ENCODE results near the gene PSME3IP1.

Gene PSME3IP1

DNA sequence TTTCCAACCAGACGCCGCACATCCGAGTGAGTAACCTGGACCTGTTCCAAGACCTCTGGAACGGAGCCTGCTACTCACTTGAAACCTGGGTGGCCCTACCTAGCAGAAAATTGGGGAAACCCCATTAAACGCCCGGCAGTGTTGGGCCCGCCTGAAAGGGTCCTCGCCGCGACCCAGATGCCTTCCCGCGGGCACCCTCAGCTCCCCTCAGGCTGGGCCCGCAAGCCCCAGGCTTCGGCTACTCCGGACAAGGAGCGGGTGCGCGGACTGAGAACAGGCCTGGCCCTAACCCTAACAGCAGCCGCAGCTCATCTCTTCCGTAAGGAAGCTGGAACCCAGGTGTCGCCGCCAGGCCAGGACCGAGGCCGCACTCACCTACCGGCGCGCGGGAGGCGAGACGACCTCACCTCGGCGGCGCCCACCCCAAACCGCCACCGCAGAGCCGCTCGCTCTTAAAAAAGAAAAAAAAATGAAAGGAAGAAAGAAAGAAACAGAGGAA is 344 bp downstream of the PSME3IP1 start:
- TF ChIP-seq FOXP2 (optimal IDR thresholded peaks at IDR 0.05; ENCODE audit: control extremely low read depth, extremely low read length, insufficient read depth) (no peak), EZH2 (IDR thresholded peaks at IDR 0.05) (no peak), POLR2AphosphoS5 (IDR thresholded peaks at IDR 0.05; ENCODE audit: borderline replicate concordance, low read depth, low read length) (no peak)
- Histone ChIP-seq H3K9me3 (ENCODE audit: low read depth, low read length) (no peaks in the 10 kb centered on the region), H3K36me3 (ENCODE audit: insufficient read depth, low read length) (no peaks in the 10 kb centered on the region), H3K4me3 (peak overlapping the region; percentile 85), H3K9ac (ENCODE audit: insufficient read length) (peak overlapping the region; percentile 92), H3K27ac (peak overlapping the region; percentile 26; the same call in 1 of the 2 replicates)
- DNase-seq (ENCODE audit: low read depth, low spot score), result no peak

- Histone ChIP-seq H3K36me3 (ENCODE audit: insufficient read depth, low read length) (no peaks in the 10 kb centered on the region), H3K9me3 (ENCODE audit: low read depth, low read length) (no peaks in the 10 kb centered on the region), H3K27ac (no peak overlapping the region), H3K4me3 (peak overlapping the region; percentile 85), H3K9ac (ENCODE audit: insufficient read length) (peak overlapping the region; percentile 92)
- DNase-seq (ENCODE audit: low read depth, low spot score), result no peak
- TF ChIP-seq POLR2AphosphoS5 (IDR thresholded peaks at IDR 0.05; ENCODE audit: borderline replicate concordance, low read depth, low read length) (no peak), EZH2 (IDR thresholded peaks at IDR 0.05) (no peak), FOXP2 (optimal IDR thresholded peaks at IDR 0.05; ENCODE audit: control extremely low read depth, extremely low read length, insufficient read depth) (no peak)
These were observed 873 bp downstream of the PSME3IP1 start for GRCh38 chr16:57184887-57185445.

- DNase-seq (ENCODE audit: low read depth, low spot score), result no peak
- Histone ChIP-seq H3K9ac (ENCODE audit: insufficient read length) (no peak overlapping the region), H3K9me3 (ENCODE audit: low read depth, low read length) (no peaks in the 10 kb centered on the region), H3K27ac (no peak overlapping the region), H3K4me3 (peak overlapping the region; percentile 85; the same call in 1 of the 2 replicates), H3K36me3 (ENCODE audit: insufficient read depth, low read length) (no peaks in the 10 kb centered on the region)
- TF ChIP-seq POLR2AphosphoS5 (IDR thresholded peaks at IDR 0.05; ENCODE audit: borderline replicate concordance, low read depth, low read length) (no peak), EZH2 (IDR thresholded peaks at IDR 0.05) (no peak), FOXP2 (optimal IDR thresholded peaks at IDR 0.05; ENCODE audit: control extremely low read depth, extremely low read length, insufficient read depth) (no peak)
These were observed 1.7 kb downstream of the PSME3IP1 start for GRCh38 chr16:57184113-57184512.

DNA sequence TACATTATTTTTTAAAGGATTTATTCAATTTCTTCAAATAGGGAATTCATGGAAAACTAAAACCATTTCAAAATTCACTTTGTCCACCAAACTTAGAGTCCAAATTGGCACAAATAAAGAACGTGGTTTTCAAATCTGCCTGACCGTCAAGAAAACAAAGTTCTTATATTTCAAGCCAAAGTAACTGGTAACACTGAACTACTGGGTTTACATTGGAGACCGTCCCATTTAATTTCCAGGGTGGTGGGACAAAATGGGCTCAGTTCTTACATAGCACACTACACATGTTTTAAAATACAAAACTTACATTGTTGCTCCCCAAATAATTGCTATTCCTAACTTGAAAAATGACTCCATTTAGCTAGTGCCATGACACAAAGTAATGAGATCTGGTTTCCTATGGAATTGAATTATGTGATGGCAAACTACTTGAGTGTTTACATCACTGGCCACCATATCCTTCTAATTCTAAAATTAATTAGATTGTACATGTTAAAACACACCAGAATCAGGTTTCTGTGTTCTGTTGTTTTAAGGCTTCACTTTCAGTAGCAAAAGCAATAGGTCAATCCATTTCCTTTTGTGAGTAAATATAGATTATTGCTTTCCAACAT is 6.5 kb downstream of the PSME3IP1 start:
- Histone ChIP-seq H3K36me3 (ENCODE audit: insufficient read depth, low read length) (no peaks in the 10 kb centered on the region), H3K27ac (no peak overlapping the region), H3K9me3 (ENCODE audit: low read depth, low read length) (no peaks in the 10 kb centered on the region), H3K4me3 (no peak overlapping the region), H3K9ac (ENCODE audit: insufficient read length) (no peak overlapping the region)
- TF ChIP-seq EZH2 (IDR thresholded peaks at IDR 0.05), result no peak
- no peak for TF ChIP-seq FOXP2 (optimal IDR thresholded peaks at IDR 0.05; ENCODE audit: control extremely low read depth, extremely low read length, insufficient read depth)
- TF ChIP-seq POLR2AphosphoS5 (IDR thresholded peaks at IDR 0.05; ENCODE audit: borderline replicate concordance, low read depth, low read length), result no peak
- no peak for DNase-seq (ENCODE audit: low read depth, low spot score)

DNA sequence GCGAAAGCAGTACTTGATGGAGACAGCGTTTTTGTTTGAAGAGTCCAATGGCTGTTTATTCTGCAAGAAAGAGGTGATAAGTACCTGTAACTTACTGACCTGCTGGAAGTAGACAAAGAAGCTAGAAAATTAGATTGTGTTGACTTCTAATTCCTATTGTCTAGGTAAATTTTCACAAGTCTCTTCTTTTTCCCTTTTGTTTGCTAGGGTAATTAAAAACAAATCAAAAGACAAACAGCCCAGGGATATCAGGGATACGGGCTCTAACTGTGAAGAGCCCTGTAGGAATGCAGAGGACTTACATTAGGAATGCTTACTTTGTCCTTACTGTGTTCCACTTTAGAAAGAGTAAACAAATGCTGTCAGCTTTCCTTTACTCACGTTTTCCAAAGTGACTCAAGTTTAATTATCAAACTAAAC is 7.0 kb downstream of the PSME3IP1 start:
- Histone ChIP-seq H3K4me3 (no peak overlapping the region), H3K36me3 (ENCODE audit: insufficient read depth, low read length) (no peaks in the 10 kb centered on the region), H3K9me3 (ENCODE audit: low read depth, low read length) (no peaks in the 10 kb centered on the region), H3K9ac (ENCODE audit: insufficient read length) (no peak overlapping the region), H3K27ac (no peak overlapping the region)
- DNase-seq (ENCODE audit: low read depth, low spot score), result no peak
- TF ChIP-seq FOXP2 (optimal IDR thresholded peaks at IDR 0.05; ENCODE audit: control extremely low read depth, extremely low read length, insufficient read depth) (no peak), POLR2AphosphoS5 (IDR thresholded peaks at IDR 0.05; ENCODE audit: borderline replicate concordance, low read depth, low read length) (no peak), EZH2 (IDR thresholded peaks at IDR 0.05) (no peak)

GRCh38 chr16:57178196-57178595 is 7.6 kb downstream of the PSME3IP1 start:
- peaks cover under 1% of the 10 kb centered on the region; the same call in 1 of the 2 replicates for H3K36me3 ChIP-seq (ENCODE audit: insufficient read depth, low read length)
- no peak for DNase-seq (ENCODE audit: low read depth, low spot score)

GRCh38 chr16:57175896-57176295 is 9.9 kb downstream of the PSME3IP1 start:
- Histone ChIP-seq H3K9ac (ENCODE audit: insufficient read length) (no peak overlapping the region), H3K4me3 (no peak overlapping the region), H3K27ac (no peak overlapping the region), H3K9me3 (ENCODE audit: low read depth, low read length) (no peaks in the 10 kb centered on the region), H3K36me3 (ENCODE audit: insufficient read depth, low read length) (peaks cover 11% of the 10 kb centered on the region; the same call in 1 of the 2 replicates)
- TF ChIP-seq FOXP2 (optimal IDR thresholded peaks at IDR 0.05; ENCODE audit: control extremely low read depth, extremely low read length, insufficient read depth) (no peak), EZH2 (IDR thresholded peaks at IDR 0.05) (no peak)
- DNase-seq (ENCODE audit: low read depth, low spot score), result no peak

More at GRCh38 chr16:57178196-57178595, 7.6 kb downstream of the PSME3IP1 start:
- Histone ChIP-seq H3K9me3 (ENCODE audit: low read depth, low read length) (no peaks in the 10 kb centered on the region), H3K27ac (no peak overlapping the region), H3K9ac (ENCODE audit: insufficient read length) (no peak overlapping the region), H3K4me3 (no peak overlapping the region)
- TF ChIP-seq FOXP2 (optimal IDR thresholded peaks at IDR 0.05; ENCODE audit: control extremely low read depth, extremely low read length, insufficient read depth), result no peak
- TF ChIP-seq EZH2 (IDR thresholded peaks at IDR 0.05), result no peak
- no peak for TF ChIP-seq POLR2AphosphoS5 (IDR thresholded peaks at IDR 0.05; ENCODE audit: borderline replicate concordance, low read depth, low read length)

GRCh38 chr16:57172721-57173290 is 13.0 kb downstream of the PSME3IP1 start:
- DNase-seq (ENCODE audit: low read depth, low spot score), result no peak
- H3K9ac ChIP-seq (ENCODE audit: insufficient read length), result no peak overlapping the region
- no peak overlapping the region for H3K27ac ChIP-seq
- H3K4me3 ChIP-seq, result no peak overlapping the region
- peaks cover 13% of the 10 kb centered on the region; the same call in 1 of the 2 replicates for H3K36me3 ChIP-seq (ENCODE audit: insufficient read depth, low read length)
- no peaks in the 10 kb centered on the region for H3K9me3 ChIP-seq (ENCODE audit: low read depth, low read length)
- TF ChIP-seq POLR2AphosphoS5 (IDR thresholded peaks at IDR 0.05; ENCODE audit: borderline replicate concordance, low read depth, low read length) (no peak), FOXP2 (optimal IDR thresholded peaks at IDR 0.05; ENCODE audit: control extremely low read depth, extremely low read length, insufficient read depth) (no peak), EZH2 (IDR thresholded peaks at IDR 0.05) (no peak)

Data from SK-N-MC (cell line).